Bronchial epithelial cell (primary cell): ENCODE measurements around the gene MYO3B. TPM values are rescaled to one million over a fixed set of nuclear protein-coding genes. Genes with fewer than 3 reads are reported as not detected.

ENCODE experiments used
- DNase-seq: peaks from one replicate; pipeline ENCODE4 v3.0.0-alpha.2; 2010; ENCODE audit warnings: low read depth
- FAIRE-seq: peaks from 2 replicates; lab custom pipeline; 2011; peaks lifted over from hg19 to GRCh38; lab: Jason Lieb, UNC
- H3K27me3 ChIP-seq: 2 replicates; pipeline ENCODE4 v1.5.1; 2011; ENCODE audit warnings: low read length; ENCODE audit not compliant: control insufficient read depth, insufficient read depth
- H3K36me3 ChIP-seq: 2 replicates; pipeline ENCODE4 v1.5.1; 2011; ENCODE audit warnings: low read length; ENCODE audit not compliant: control insufficient read depth, insufficient read depth
- H3K4me3 ChIP-seq: 2 replicates; pipeline ENCODE4 v1.5.1; 2011; ENCODE audit warnings: mild to moderate bottlenecking, low read depth, low read length, control low read depth
- CTCF ChIP-seq: IDR thresholded peaks from 2 replicates; pipeline ENCODE4 v1.5.1; 2011; ENCODE audit warnings: mild to moderate bottlenecking, moderate library complexity, low read length, control low read depth, inconsistent platforms; ENCODE audit not compliant: insufficient read depth, severe bottlenecking
- total RNA-seq: library from RNA; depleted of rRNA; stranded (reverse); fragments of >200 nt; gene quantifications from 2 replicates; pipeline ENCODE4 v1.2.1, GENCODE V29; 2014

Gene MYO3B
- total RNA-seq, 1 donor from 2014 or later = under 0.01 TPM

- no peak for TF ChIP-seq CTCF
- H3K4me3 ChIP-seq = no peak overlapping the region
- no peaks in the 10 kb centered on the region for H3K36me3 ChIP-seq
- FAIRE-seq = no peak
- H3K27me3 ChIP-seq = no peaks in the 10 kb centered on the region
- no peak for DNase-seq
Measured at GRCh38 chr2:170265321-170265720, 87.4 kb downstream of the MYO3B start.

- FAIRE-seq (no peak), DNase-seq (no peak)
- no peaks in the 10 kb centered on the region for H3K27me3 ChIP-seq
- no peaks in the 10 kb centered on the region for H3K36me3 ChIP-seq
- H3K4me3 ChIP-seq = no peak overlapping the region
- no peak for TF ChIP-seq CTCF
Measured at GRCh38 chr2:170266358-170266757, 88.4 kb downstream of the MYO3B start.

- TF ChIP-seq CTCF = no peak
- H3K36me3 ChIP-seq = no peaks in the 10 kb centered on the region
- DNase-seq (no peak), FAIRE-seq (no peak)
- no peak overlapping the region for H3K4me3 ChIP-seq
- no peaks in the 10 kb centered on the region for H3K27me3 ChIP-seq
Measured at GRCh38 chr2:170267071-170267470, 89.1 kb downstream of the MYO3B start.

- TF ChIP-seq CTCF = no peak
- no peak for FAIRE-seq
- Histone ChIP-seq H3K27me3 (no peaks in the 10 kb centered on the region), H3K36me3 (no peaks in the 10 kb centered on the region), H3K4me3 (no peak overlapping the region)
- DNase-seq = no peak
Measured at GRCh38 chr2:170270278-170270864, 92.4 kb downstream of the MYO3B start.

GRCh38 chr2:170271340-170271739, 93.4 kb downstream of the MYO3B start:
- DNase-seq (no peak), FAIRE-seq (no peak)
- no peak for TF ChIP-seq CTCF
- H3K27me3 ChIP-seq = no peaks in the 10 kb centered on the region
- no peaks in the 10 kb centered on the region for H3K36me3 ChIP-seq
- no peak overlapping the region for H3K4me3 ChIP-seq

GRCh38 chr2:170276056-170276455, 98.1 kb downstream of the MYO3B start:
- Histone ChIP-seq H3K27me3 (no peaks in the 10 kb centered on the region), H3K4me3 (no peak overlapping the region), H3K36me3 (no peaks in the 10 kb centered on the region)
- DNase-seq = no peak
- no peak for FAIRE-seq
- TF ChIP-seq CTCF = no peak
